Measurements from ENCODE around the gene ETDA.

Gene ETDA

GRCh38 chrX:135295944-135296305 is 44.1 kb downstream of the ETDA start:
- H3K27ac ChIP-seq, result no peak overlapping the region
- peaks cover 8% of the 10 kb centered on the region for H3K27me3 ChIP-seq (ENCODE audit: insufficient read depth, low read depth, severe bottlenecking)
- peak overlapping the region; percentile 54 for H3K4me3 ChIP-seq (ENCODE audit: low read depth, low read length)
- H3K36me3 ChIP-seq, result no peaks in the 10 kb centered on the region
- DNase-seq, result no peak
- H3K9me3 ChIP-seq (ENCODE audit: severe bottlenecking), result no peaks in the 10 kb centered on the region
- no peak for TF ChIP-seq CTCF (IDR thresholded peaks at IDR 0.05; ENCODE audit: low read depth, low read length)

- no peaks in the 10 kb centered on the region for H3K36me3 ChIP-seq
- no peak for TF ChIP-seq CTCF (IDR thresholded peaks at IDR 0.05; ENCODE audit: low read depth, low read length)
- no peak overlapping the region for H3K4me3 ChIP-seq (ENCODE audit: low read depth, low read length)
- H3K9me3 ChIP-seq (ENCODE audit: severe bottlenecking), result no peaks in the 10 kb centered on the region
- DNase-seq, result no peak
- H3K27me3 ChIP-seq (ENCODE audit: insufficient read depth, low read depth, severe bottlenecking), result peaks cover 2% of the 10 kb centered on the region
- H3K27ac ChIP-seq, result no peak overlapping the region
Measured at GRCh38 chrX:135302269-135302873, 50.5 kb downstream of the ETDA start.
